ENCODE measurements around the gene PRSS53.

PRSS53 gene

GRCh38 chr16:31077024-31077423 lies 11.7 kb downstream of the PRSS53 start:
- no peak for DNase-seq

- DNase-seq, result no peak
Observed at GRCh38 chr16:31076319-31076718, 12.4 kb downstream of the PRSS53 start.

GRCh38 chr16:31074814-31075183 lies 13.9 kb downstream of the PRSS53 start:
- DNase-seq, result no peak

- DNase-seq, result peak; percentile 92
Observed at GRCh38 chr16:31073970-31074813, 14.6 kb downstream of the PRSS53 start, which contains the start of the genes ZNF646 and ZNF668. Gene ZNF646 (plus strand): TSS chr16:31074422. CDS start chr16:31076325, 1,903 bp downstream. Gene ZNF668 (minus strand): TSS chr16:31074240. CDS start chr16:31064459, 9,781 bp downstream.

GRCh38 chr16:31073142-31073969 lies 15.4 kb downstream of the PRSS53 start:
- peak; percentile 79 for DNase-seq

DNA sequence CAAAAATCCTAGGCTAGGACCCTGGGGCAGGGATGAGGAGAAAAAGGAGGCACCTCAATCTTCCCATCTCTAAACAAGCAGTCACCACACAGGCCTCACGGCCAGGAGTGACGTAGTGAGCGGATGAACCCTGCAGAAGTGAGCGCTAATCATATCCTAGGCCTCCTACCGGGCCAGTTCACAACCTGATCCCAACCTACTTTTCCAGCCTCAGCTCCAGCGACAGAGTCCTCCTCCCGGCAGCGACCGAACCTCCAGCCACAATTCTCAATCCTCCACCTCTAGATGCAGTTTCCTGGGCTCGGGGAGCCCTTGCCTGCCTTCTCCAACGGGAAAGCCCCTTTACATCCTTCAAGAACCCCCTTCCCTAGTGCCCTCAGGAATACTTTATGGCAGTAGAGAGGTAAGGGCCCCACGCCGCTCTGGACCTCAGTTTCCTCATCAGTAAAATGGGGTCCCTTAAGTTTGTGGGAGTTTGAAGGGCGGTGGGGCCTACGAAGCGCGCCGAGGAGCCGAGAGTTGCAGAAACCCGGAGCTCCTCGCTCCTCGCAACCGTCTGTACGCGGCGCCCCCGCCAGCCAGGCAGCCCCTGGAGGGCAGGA lies 16.1 kb downstream of the PRSS53 start:
- DNase-seq, result no peak

GRCh38 chr16:31071861-31072260 lies 16.9 kb downstream of the PRSS53 start:
- no peak for DNase-seq

- no peak for DNase-seq
Observed at GRCh38 chr16:31067342-31067741, 21.4 kb downstream of the PRSS53 start.

GRCh38 chr16:31064882-31065461 lies 23.8 kb downstream of the PRSS53 start:
- no peak for DNase-seq

DNA sequence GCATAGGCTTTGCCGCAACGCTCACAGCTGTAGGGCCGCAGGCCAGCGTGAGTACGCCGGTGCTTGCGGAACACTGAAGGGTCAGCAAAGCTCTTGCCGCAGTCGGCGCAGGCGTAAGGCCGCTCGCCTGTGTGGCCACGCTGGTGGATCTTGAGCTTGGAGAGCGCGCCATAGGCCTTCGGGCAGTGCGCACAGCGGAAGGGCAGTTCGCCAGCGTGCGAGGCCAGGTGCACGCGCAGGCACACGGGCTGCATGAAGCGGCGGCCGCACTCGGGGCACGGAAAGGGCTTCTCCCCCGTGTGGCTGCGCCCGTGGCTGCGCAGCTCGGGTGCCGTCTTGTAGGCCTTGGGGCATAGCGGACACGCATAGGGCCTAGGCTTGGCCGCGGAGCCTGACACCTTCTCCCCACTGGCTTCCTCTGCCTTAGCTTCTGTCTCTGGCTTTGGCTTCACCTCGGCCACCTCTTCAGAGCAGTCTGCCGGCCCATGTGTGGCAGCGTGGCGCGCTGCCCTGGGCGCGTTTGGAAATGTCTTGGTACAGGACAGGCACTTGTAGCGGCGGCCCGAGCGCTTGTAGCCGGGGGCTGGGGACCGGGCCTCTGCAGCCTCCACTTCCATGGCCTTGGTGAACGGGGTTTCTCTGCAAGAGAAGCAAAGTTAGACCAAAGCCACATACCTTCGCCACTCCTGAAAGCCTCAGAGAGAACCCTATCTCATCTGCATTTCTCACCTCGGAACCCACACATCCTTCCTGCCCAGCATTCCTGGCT lies 24.7 kb downstream of the PRSS53 start:
- no peak for DNase-seq

DNA sequence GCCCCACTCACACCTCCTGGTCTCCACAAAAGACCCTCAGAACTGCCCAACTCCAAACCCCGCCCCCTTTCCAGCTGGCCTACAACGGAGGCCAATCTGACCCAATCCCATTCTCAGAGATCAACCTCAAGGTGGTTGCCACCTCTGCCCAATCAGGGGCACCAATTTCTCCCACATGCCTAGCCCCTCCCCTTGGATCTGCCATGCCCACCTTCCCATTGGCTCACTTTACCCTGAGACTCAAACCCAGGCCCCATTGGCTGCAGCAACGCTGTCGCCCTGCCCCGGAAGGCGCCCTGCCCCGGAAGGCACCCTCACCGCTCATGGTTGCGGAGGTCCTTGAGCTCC lies 25.3 kb downstream of the PRSS53 start:
- no peak for DNase-seq

DNA sequence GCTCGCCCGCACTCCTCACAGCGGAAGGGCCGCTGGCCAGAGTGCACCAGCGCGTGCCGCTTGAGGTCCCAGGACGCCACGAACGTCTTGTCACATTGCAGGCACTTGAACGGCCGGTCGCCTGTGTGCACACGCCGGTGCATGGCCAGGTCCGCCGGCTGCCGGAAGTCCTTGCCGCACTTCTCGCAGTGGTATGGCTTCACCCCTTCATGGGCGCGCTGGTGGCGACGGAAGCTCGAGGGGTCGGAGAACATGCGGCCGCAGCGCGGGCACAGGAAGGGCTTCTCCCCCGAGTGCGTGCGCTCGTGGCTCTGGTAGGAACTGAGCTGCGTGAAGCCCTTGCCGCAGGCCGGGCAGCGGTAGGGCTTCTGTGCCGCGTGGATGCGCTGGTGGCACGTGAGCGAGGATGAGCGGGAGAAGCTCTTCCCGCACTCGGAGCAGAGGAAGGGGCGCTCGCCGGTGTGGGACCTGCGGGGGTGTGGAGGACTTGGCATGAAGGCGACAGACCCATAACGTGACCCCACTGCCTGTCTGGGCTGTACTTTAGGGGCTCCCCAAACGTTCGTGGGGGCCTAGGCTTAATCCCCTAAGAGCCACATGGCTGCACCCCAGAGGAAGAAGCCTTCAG lies 26.8 kb downstream of the PRSS53 start:
- DNase-seq, result no peak

DNA sequence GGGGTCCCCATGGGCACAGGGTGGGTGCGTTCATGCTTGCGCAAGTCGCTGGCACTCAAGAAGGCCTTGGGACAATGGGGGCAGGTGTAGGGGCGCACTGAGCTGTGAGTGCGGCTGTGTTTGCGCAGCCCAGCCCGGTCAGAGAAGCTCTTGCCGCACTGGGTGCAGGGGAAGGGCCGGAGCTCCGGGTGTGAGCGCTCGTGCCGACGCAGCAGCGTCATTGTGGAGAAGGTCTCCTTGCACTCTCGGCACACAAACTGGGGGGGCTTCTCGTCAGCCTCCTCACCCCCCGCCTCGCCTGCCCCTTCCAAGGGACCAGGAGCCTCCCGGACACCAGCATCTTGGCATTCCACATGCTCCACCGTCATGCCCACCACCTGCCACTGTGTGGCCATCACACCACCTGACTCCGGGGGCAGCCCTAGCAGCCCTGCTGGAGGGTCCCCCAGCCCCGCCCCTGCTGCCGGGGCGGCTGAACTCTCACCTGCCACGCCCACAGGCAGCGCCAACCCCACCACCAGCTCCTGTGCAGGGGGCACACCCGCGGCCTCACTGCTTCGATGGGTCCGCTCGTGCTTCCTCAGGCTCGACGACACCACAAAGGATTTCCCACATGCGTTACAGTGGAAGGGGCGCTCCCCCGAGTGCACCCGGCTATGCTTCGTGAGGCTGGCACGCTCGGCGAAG lies 27.5 kb downstream of the PRSS53 start:
- no peak for DNase-seq

DNA sequence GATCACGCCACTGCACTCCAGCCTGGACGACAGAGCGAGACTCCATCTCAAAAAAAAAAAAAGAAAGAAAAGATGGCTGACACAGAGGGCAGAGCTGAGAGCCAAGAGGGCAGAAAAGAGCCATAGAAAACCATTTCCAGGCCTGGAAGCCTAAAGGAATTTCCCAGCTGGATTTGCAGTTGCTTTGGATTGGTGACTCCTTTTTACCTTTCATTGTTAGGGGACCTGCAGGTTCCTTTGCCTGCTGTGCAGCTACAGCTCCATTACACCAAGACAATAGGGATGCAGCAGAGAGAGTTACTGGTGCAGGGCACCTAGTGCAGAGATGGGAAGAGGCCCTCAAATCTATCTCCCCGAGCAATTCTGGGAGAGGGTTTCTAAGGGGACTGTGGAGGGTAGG lies 33.1 kb downstream of the PRSS53 start:
- no peak for DNase-seq

DNA sequence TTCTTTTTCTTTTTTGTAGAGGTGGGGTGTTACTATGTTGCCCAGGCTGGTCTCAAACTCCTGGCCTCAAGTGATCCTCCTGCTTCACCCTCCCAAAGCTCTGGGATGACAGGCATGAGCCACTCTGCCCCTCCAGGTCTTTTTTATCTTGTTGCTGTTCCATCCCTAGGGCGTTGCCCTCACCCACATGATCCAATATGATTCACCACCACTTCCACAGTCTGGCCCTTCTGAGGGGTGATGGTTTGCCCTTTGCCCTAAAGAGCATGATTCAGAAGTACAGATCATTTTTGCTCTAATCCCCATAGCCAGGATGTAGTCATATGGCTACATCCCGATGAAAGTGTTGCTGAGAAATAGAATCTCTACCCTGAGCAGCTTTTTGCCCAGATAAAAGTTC lies 36.6 kb downstream of the PRSS53 start:
- DNase-seq, result no peak

DNA sequence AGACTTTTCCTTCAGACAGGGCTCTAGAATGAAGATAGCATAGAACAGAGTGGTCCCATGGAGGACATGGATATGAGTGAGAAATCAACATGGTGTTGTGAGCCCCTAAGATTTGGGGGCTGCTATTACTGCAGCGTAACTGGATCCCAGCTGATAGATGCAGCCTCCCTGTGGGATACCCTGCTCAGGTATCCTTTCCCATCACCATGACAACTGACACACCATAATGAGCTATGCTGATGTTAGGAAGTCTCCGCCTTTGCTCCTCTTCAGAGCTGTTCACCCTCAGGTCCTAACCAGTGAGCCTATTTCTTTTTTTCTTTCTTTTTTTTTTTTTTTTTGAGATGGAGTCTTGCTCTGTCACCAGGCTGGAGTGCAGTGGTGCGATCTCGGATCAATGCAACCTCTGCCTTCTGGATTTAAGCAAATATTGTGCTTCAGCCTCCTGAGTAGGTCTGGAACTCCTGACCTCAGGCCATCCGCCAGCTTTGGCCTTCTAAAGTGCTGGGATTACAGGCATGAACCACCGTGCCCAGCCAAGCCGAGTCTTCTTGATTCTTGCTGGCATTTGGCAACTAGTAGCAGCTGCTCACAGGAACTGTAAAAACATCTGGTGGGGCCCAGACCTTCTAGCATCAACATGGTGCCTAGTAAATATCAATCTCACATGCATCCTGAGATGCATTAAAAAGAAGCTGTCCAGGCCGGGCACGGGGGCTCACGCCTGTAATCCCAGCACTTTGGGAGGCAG lies 38.3 kb downstream of the PRSS53 start:
- DNase-seq, result no peak

- DNase-seq, result no peak
Observed at GRCh38 chr16:31043898-31044481, 44.8 kb downstream of the PRSS53 start.

DNA sequence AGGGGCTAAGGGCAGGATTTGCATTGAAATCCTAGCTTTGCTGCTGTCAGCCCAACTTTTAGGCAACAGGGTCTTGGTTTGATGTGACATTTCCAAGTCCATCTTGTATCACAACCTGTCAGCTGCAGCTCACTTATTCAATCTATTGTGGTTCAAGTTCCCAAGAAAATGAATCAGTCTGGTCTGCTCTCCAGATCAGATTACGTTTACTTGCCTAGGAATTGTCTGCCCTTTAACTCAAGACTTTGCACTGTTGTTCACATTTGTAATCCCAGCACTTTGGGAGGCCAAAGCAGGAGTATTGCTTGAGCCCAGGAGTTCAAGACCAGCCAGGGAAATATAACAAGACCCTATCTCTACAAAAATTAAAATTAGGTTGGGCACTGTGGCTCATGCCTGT lies 45.4 kb downstream of the PRSS53 start:
- DNase-seq, result no peak

DNA sequence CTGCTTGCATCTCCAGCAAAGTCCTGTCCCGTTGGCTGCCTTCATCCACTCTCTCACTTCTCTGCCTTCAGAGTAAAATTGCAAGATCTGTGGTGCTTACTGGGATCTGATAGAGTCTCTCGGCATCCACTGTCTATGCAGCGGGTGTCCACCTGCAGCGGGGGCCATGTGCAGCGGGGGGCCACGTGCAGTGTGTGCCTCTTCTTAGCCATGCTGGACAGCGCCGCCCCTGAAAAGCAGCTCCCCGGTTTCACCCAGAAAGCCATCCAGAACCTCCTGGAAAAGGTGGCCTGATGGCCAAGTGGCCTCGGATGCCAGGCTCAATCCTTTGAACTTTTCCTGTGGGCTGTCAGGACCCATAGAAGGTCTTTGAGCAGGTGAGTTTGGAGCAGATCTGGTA lies 45.9 kb downstream of the PRSS53 start:
- no peak for DNase-seq

DNA sequence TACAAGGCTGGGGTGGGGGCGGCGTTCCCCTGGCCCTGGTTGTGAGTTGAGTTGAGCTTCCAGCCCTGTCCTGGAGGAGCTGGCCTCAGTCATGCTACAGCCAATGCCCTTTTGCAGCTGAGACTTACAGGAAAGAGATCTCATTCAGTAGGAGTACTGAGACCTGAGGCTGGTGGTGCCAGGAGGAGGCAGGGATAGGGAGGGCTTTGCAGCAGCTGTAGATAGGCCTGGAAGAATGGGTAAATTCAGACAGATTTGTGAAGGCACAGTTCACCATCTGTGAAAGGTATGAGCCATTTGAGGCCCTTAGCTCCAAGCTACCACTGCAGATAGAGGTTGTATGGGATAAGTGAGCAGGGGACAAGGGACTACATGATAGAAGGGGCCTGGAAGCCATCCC lies 49.8 kb downstream of the PRSS53 start:
- no peak for DNase-seq
